IMR-90 (cell line): ENCODE data around the gene WWP2. TPM values are rescaled to one million over a fixed set of nuclear protein-coding genes. Genes with fewer than 3 reads are reported as not detected.

ENCODE experiments used
- ATAC-seq: fragments of 200-7000 bp; cut with Tn5 transposase; 2 replicates; pipeline ENCODE4 v1.9.1; 2020; ENCODE audit warnings: low read depth, mild to moderate bottlenecking, moderate library complexity
- BruUV-seq: library from RNA; stranded (reverse); fragments of 400-500 nt; replicated peaks from 2 replicates; lab custom pipeline; 2021; lab: Mats Ljungman, UMichigan
- CTCF ChIA-PET: fragments of 300-600 bp; formaldehyde crosslinking; extraction: SDS; loops from one replicate; lab custom pipeline; 2021; ENCODE audit warnings: antibody characterized with exemption; lab: Yijun Ruan, JAX
- POLR2A ChIA-PET: fragments of 300-600 bp; sonication (Branson Sonifier 250); formaldehyde crosslinking; loops from one replicate; lab custom pipeline; 2022; ENCODE audit warnings: antibody characterized with exemption; ENCODE audit not compliant: unreplicated experiment; lab: Charles Lee
- DNase-seq: peaks from one replicate; pipeline ENCODE4 v3.0.0; 2013
- H2AFZ ChIP-seq: replicated peaks from 2 replicates; pipeline ENCODE3; 2013; ENCODE audit warnings: low read length, mild to moderate bottlenecking; ENCODE audit not compliant: poor library complexity
- H2AK5ac ChIP-seq: 2 replicates; pipeline ENCODE4 v1.6.1; 2013; ENCODE audit warnings: low read depth, low read length, inconsistent platforms
- H2AK9ac ChIP-seq: replicated peaks from 2 replicates; pipeline ENCODE3; 2013; ENCODE audit warnings: mild to moderate bottlenecking, low read depth, low read length, moderate library complexity; ENCODE audit not compliant: poor library complexity
- H2BK120ac ChIP-seq: 2 replicates; pipeline ENCODE4 v1.6.1; 2013; ENCODE audit warnings: low read depth, low read length, inconsistent platforms
- H2BK15ac ChIP-seq: 3 replicates; pipeline ENCODE4 v1.6.1; 2013; ENCODE audit warnings: low read depth, low read length, inconsistent platforms
- H2BK20ac ChIP-seq: 2 replicates; pipeline ENCODE4 v1.6.1; 2013; ENCODE audit warnings: low read depth, mild to moderate bottlenecking, inconsistent platforms, low read length, moderate library complexity
- H2BK5ac ChIP-seq: 2 replicates; pipeline ENCODE4 v1.6.1; 2013; ENCODE audit warnings: mild to moderate bottlenecking, low read depth, low read length, inconsistent platforms; ENCODE audit not compliant: poor library complexity, severe bottlenecking
- H3K14ac ChIP-seq: replicated peaks from 2 replicates; pipeline ENCODE4 v1.6.1; 2013; ENCODE audit warnings: low read depth, low read length, inconsistent platforms
- H3K18ac ChIP-seq: 2 replicates; pipeline ENCODE4 v1.6.1; 2013; ENCODE audit warnings: low read depth, low read length, control low read depth
- H3K23ac ChIP-seq: 2 replicates; pipeline ENCODE4 v1.6.1; 2013; ENCODE audit warnings: low read depth, low read length, inconsistent platforms
- H3K27ac ChIP-seq: 2 replicates; pipeline ENCODE4 v1.5.1; 2013; ENCODE audit warnings: mild to moderate bottlenecking, control low read depth, low read length; ENCODE audit not compliant: insufficient read depth
- H3K27me3 ChIP-seq: 2 replicates; pipeline ENCODE4 v1.6.1; 2013; ENCODE audit warnings: low read length; ENCODE audit not compliant: control insufficient read depth, insufficient read depth
- H3K36me3 ChIP-seq: 2 replicates; pipeline ENCODE4 v1.6.1; 2013; ENCODE audit warnings: low read length, mixed read lengths; ENCODE audit not compliant: control insufficient read depth, insufficient read depth
- H3K4ac ChIP-seq: 2 replicates; pipeline ENCODE4 v1.6.1; 2013; ENCODE audit warnings: low read depth, low read length, inconsistent platforms
- H3K4me1 ChIP-seq: 2 replicates; pipeline ENCODE4 v1.6.1; 2013; ENCODE audit warnings: low read length, mixed read lengths; ENCODE audit not compliant: control insufficient read depth, insufficient read depth
- H3K4me2 ChIP-seq: 2 replicates; pipeline ENCODE4 v1.6.1; 2013; ENCODE audit warnings: low read depth, mild to moderate bottlenecking, control low read depth, low read length, moderate library complexity
- H3K4me3 ChIP-seq: 2 replicates; pipeline ENCODE4 v1.5.1; 2013; ENCODE audit warnings: low read depth, mild to moderate bottlenecking, control low read depth, low read length, moderate library complexity; ENCODE audit not compliant: insufficient read depth
- H3K56ac ChIP-seq: 2 replicates; pipeline ENCODE4 v1.6.1; 2013; ENCODE audit warnings: low read length, inconsistent platforms; ENCODE audit not compliant: insufficient read depth; ENCODE audit errors: extremely low read depth
- H3K79me1 ChIP-seq, 2 experiments: 2 replicates each; pipeline ENCODE4 v1.6.1; 2013; ENCODE audit warnings: low read length in 2 of 2, inconsistent platforms in 1 of 2, low read depth in 1 of 2
- H3K9ac ChIP-seq: 2 replicates; pipeline ENCODE4 v1.6.1; 2013; ENCODE audit warnings: low read depth, low read length, control low read depth
- H3K9me1 ChIP-seq: 2 replicates; pipeline ENCODE4 v1.6.1; 2013; ENCODE audit warnings: low read length, inconsistent platforms; ENCODE audit not compliant: insufficient read depth
- H3K9me3 ChIP-seq: 2 replicates; pipeline ENCODE4 v1.6.1; 2013; ENCODE audit warnings: low read length; ENCODE audit not compliant: control insufficient read depth, insufficient read depth
- H4K20me1 ChIP-seq: 2 replicates; pipeline ENCODE4 v1.6.1; 2013; ENCODE audit warnings: low read length, inconsistent platforms; ENCODE audit not compliant: insufficient read depth
- H4K5ac ChIP-seq: 2 replicates; pipeline ENCODE4 v1.6.1; 2013; ENCODE audit warnings: mild to moderate bottlenecking, low read depth, low read length, control low read depth
- H4K8ac ChIP-seq, 2 experiments: 2 replicates each; pipeline ENCODE4 v1.6.1; 2013; ENCODE audit warnings: low read depth in 2 of 2, low read length in 2 of 2, control low read depth in 1 of 2, inconsistent platforms in 1 of 2
- H4K91ac ChIP-seq: 2 replicates; pipeline ENCODE4 v1.6.1; 2013; ENCODE audit warnings: low read depth, low read length, inconsistent platforms; ENCODE audit not compliant: insufficient read depth
- BHLHE40 ChIP-seq: fragments of 150-350 bp; IDR thresholded peaks from 2 replicates; pipeline ENCODE4 v1.6.1; 2016; ENCODE audit warnings: mild to moderate bottlenecking, low read depth, low read length
- CEBPB ChIP-seq: IDR thresholded peaks from 2 replicates; pipeline ENCODE4 v1.6.1; 2012; ENCODE audit warnings: low read depth, low read length, improper control_type of control experiment
- CHD1 ChIP-seq: IDR thresholded peaks from 2 replicates; pipeline ENCODE4 v1.6.1; 2012; ENCODE audit warnings: low read depth, low read length, improper control_type of control experiment
- FOS ChIP-seq: fragments of 150-350 bp; IDR thresholded peaks from 2 replicates; pipeline ENCODE4 v1.6.1; 2016; ENCODE audit warnings: low read depth, low read length
- MAFK ChIP-seq: IDR thresholded peaks from 2 replicates; pipeline ENCODE4 v1.6.1; 2012; ENCODE audit warnings: low read depth, low read length, improper control_type of control experiment
- MAZ ChIP-seq: IDR thresholded peaks from 2 replicates; pipeline ENCODE4 v1.6.1; 2012; ENCODE audit warnings: low read depth, mild to moderate bottlenecking, low read length, improper control_type of control experiment, moderate library complexity, borderline replicate concordance
- MXI1 ChIP-seq: IDR thresholded peaks from 2 replicates; pipeline ENCODE4 v1.6.1; 2012; ENCODE audit warnings: low read depth, mild to moderate bottlenecking, low read length, moderate library complexity, borderline replicate concordance
- NFE2L2 ChIP-seq: fragments of 150-350 bp; IDR thresholded peaks from 2 replicates; pipeline ENCODE4 v1.6.1; 2016; ENCODE audit warnings: low read depth, mild to moderate bottlenecking, low read length
- POLR2A ChIP-seq: IDR thresholded peaks from 2 replicates; pipeline ENCODE4 v1.6.1; 2012; ENCODE audit warnings: mild to moderate bottlenecking, low read depth, low read length
- RAD21 ChIP-seq: IDR thresholded peaks from 2 replicates; pipeline ENCODE4 v1.6.1; 2012; ENCODE audit warnings: low read length, improper control_type of control experiment
- RCOR1 ChIP-seq: IDR thresholded peaks from 2 replicates; pipeline ENCODE4 v1.6.1; 2012; ENCODE audit warnings: mild to moderate bottlenecking, low read length, improper control_type of control experiment; ENCODE audit not compliant: insufficient replicate concordance
- RFX5 ChIP-seq: IDR thresholded peaks from 2 replicates; pipeline ENCODE4 v1.8.0; 2012; ENCODE audit warnings: low read depth, mild to moderate bottlenecking, low read length, moderate library complexity
- SMC3 ChIP-seq: fragments of 150-350 bp; IDR thresholded peaks from 2 replicates; pipeline ENCODE4 v1.6.1; 2016; ENCODE audit warnings: low read depth, mild to moderate bottlenecking, antibody characterized with exemption, low read length, moderate library complexity
- WGBS, 2 experiments: methylation state at CpG; one replicate each; pipeline versions ENCODE4 v1.1.5 to v1.1.7; 2013; ENCODE audit warnings: missing lambda C conversion rate in 2 of 2; ENCODE audit not compliant: insufficient read length in 1 of 2; ENCODE audit errors: extremely low coverage in 2 of 2; 5-methylcytosine and 5-hydroxymethylcytosine counted together
- dilution Hi-C: fragments of 300-500 bp; cut with HindIII; formaldehyde crosslinking; loops from one replicate; pipeline ENCODE4 v1.14.3; 2018; ENCODE audit warnings: low sequenced_read_pairs; ENCODE audit not compliant: unreplicated experiment
- in situ Hi-C: fragments of 300-500 bp; cut with MboI; formaldehyde crosslinking; loops from 3 replicates; pipeline ENCODE4 v1.14.3; 2019; ENCODE audit warnings: low sequenced_read_pairs, inconsistent platforms, mixed read lengths
- intact Hi-C: fragments of 100-400 bp; cut with micrococcal nuclease; formaldehyde crosslinking; loops from 2 replicates; pipeline ENCODE4 v1.10.0; 2022
- polyA plus RNA-seq, 3 experiments: library from polyadenylated mRNA; depleted of rRNA; stranded (reverse); fragments of >200 nt; gene quantifications; 2 replicates each; pipeline ENCODE4 v1.2.3, GENCODE V29; 2012; ENCODE audit warnings: low replicate concordance in 1 of 3
- total RNA-seq: library from RNA; depleted of rRNA; stranded (reverse); fragments of >200 nt; gene quantifications from 2 replicates; pipeline ENCODE4 v1.2.3, GENCODE V29; 2012
- TF ChIP-seq, protein P1 (sequence below): fragments of 150-350 bp; IDR thresholded peaks from 2 replicates; pipeline ENCODE4 v1.6.1; 2017; ENCODE audit warnings: mild to moderate bottlenecking, antibody characterized with exemption, low read length, low read depth
- TF ChIP-seq, protein P2 (sequence below): conservative IDR thresholded peaks from 2 replicates; pipeline ENCODE4 v1.5.1; 2012; ENCODE audit warnings: mild to moderate bottlenecking, low read depth, low read length, improper control_type of control experiment
- TF ChIP-seq, protein P3 (sequence below): fragments of 150-350 bp; IDR thresholded peaks from 2 replicates; pipeline ENCODE4 v1.6.1; 2016; ENCODE audit warnings: low read depth, mild to moderate bottlenecking, low read length, moderate library complexity, borderline replicate concordance

The WWP2 gene
- total and polyA plus RNA-seq, 2 of the 4 experiments (the other 2 are of a cell fraction) = 12.7 to 13.7 TPM

DNA sequence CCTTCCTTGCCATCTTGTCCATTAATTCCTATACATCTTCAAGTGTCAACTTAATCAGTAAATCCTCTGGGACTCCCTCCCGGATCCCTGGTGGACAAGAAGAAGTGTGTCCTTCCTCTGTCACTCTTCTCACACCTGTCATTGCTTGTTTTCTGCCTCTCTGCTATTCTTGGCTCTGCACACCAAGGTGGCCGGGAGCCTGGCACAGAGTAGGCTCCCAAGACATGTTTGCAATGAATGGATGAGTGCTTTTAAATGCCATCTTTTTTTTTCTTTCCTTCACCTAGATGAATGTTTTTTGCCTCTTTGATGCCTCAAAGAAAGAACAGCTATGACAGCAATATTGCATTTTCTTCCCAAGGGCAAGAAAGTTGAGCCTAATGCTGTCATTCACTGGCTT is 131.0 kb downstream of the WWP2 start:
- Histone ChIP-seq H2AK5ac (no peak overlapping the region), H4K20me1 (no peaks in the 10 kb centered on the region), H3K9me1 (no peaks in the 10 kb centered on the region), H3K27ac (no peak overlapping the region), H3K4ac (no peak overlapping the region), H3K18ac (no peak overlapping the region), H4K8ac (no peak overlapping the region), H2AK9ac (no peak overlapping the region), H2BK20ac (no peak overlapping the region), H3K27me3 (no peaks in the 10 kb centered on the region), H4K91ac (no peak overlapping the region), H3K4me1 (no peaks in the 10 kb centered on the region), H3K4me3 (no peak overlapping the region), H4K5ac (no peak overlapping the region), H3K9me3 (no peaks in the 10 kb centered on the region), H3K56ac (no peak overlapping the region), H3K36me3 (peaks cover 9% of the 10 kb centered on the region), H2BK5ac (no peak overlapping the region), H3K14ac (no peak overlapping the region), H2AFZ (no peak overlapping the region), H3K9ac (no peak overlapping the region), H3K23ac (no peak overlapping the region), H2BK15ac (no peak overlapping the region), H2BK120ac (no peak overlapping the region), H3K79me1 (peaks cover 0 to 3% of the 10 kb centered on the region in 2 experiments; a peak in 1 of 4 replicates), H3K4me2 (no peak overlapping the region)
- dilution Hi-C loops (no loop called here), in situ Hi-C loops (no loop called here), intact Hi-C loops (no loop called here)
- ATAC-seq (no peak), DNase-seq (no peak)
- WGBS, 2 experiments = no CpG with 5 or more reads among the region's 2 CpGs
- TF ChIP-seq NFE2L2 (no peak), BHLHE40 (no peak), MAZ (no peak), RAD21 (no peak), POLR2A (no peak), RFX5 (no peak), FOS (no peak), RCOR1 (no peak), CHD1 (no peak), MXI1 (no peak), MAFK (no peak), SMC3 (no peak), CEBPB (no peak)
- TF ChIP-seq, protein P1, sequence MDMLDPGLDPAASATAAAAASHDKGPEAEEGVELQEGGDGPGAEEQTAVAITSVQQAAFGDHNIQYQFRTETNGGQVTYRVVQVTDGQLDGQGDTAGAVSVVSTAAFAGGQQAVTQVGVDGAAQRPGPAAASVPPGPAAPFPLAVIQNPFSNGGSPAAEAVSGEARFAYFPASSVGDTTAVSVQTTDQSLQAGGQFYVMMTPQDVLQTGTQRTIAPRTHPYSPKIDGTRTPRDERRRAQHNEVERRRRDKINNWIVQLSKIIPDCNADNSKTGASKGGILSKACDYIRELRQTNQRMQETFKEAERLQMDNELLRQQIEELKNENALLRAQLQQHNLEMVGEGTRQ = no peak
- TF ChIP-seq, protein P2, sequence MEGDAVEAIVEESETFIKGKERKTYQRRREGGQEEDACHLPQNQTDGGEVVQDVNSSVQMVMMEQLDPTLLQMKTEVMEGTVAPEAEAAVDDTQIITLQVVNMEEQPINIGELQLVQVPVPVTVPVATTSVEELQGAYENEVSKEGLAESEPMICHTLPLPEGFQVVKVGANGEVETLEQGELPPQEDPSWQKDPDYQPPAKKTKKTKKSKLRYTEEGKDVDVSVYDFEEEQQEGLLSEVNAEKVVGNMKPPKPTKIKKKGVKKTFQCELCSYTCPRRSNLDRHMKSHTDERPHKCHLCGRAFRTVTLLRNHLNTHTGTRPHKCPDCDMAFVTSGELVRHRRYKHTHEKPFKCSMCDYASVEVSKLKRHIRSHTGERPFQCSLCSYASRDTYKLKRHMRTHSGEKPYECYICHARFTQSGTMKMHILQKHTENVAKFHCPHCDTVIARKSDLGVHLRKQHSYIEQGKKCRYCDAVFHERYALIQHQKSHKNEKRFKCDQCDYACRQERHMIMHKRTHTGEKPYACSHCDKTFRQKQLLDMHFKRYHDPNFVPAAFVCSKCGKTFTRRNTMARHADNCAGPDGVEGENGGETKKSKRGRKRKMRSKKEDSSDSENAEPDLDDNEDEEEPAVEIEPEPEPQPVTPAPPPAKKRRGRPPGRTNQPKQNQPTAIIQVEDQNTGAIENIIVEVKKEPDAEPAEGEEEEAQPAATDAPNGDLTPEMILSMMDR = no peak
- TF ChIP-seq, protein P3, sequence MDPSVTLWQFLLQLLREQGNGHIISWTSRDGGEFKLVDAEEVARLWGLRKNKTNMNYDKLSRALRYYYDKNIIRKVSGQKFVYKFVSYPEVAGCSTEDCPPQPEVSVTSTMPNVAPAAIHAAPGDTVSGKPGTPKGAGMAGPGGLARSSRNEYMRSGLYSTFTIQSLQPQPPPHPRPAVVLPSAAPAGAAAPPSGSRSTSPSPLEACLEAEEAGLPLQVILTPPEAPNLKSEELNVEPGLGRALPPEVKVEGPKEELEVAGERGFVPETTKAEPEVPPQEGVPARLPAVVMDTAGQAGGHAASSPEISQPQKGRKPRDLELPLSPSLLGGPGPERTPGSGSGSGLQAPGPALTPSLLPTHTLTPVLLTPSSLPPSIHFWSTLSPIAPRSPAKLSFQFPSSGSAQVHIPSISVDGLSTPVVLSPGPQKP = no peak
- CTCF ChIA-PET = no interaction called here
- POLR2A ChIA-PET = no interaction called here
- BruUV-seq = no TSS peak
